ENCODE measurements around the gene CST9. TPM values are rescaled to one million over a fixed set of nuclear protein-coding genes. Genes with fewer than 3 reads are reported as not detected.

The CST9 gene
- total RNA-seq, 1 experiment from 2014 or later = not detected

GRCh38 chr20:23568971-23569330, 36.8 kb downstream of the CST9 start:
- CTCF ChIA-PET = no interaction called here
- no TSS peak for BruUV-seq (replicated peaks)
- Histone ChIP-seq H3K9me3 (ENCODE audit: control insufficient read depth, insufficient read depth, low read depth, low read length) (no peaks in the 10 kb centered on the region), H3K27me3 (ENCODE audit: control insufficient read depth, insufficient read depth, low read length) (no peaks in the 10 kb centered on the region), H3K27ac (ENCODE audit: low read length) (no peak overlapping the region), H3K4me1 (ENCODE audit: control insufficient read depth, insufficient read depth, low read length) (no peaks in the 10 kb centered on the region), H3K36me3 (ENCODE audit: control insufficient read depth, insufficient read depth, low read length) (no peaks in the 10 kb centered on the region), H3K4me3 (ENCODE audit: low read depth in 2 of 2, low read length in 2 of 2) (no peak overlapping the region)
- POLR2A ChIA-PET = no interaction called here
- TF ChIP-seq SIN3A (IDR thresholded peaks at IDR 0.05; ENCODE audit: borderline replicate concordance, insufficient read depth, low read depth, low read length) = no peak
- DNase-seq (ENCODE audit: low read depth, low spot score) (no peak), ATAC-seq (no peak)
- in situ Hi-C loops (cut with HindIII; ENCODE audit: low pct_unique_long_range_greater_than_20kb, low sequenced_read_pairs) (no loop called here), intact Hi-C loops (cut with micrococcal nuclease; ENCODE audit: unreplicated experiment) (no loop called here)

- no peak for ATAC-seq
Observed at GRCh38 chr20:23568320-23568970, 37.3 kb downstream of the CST9 start, which contains the start of gene CST9L. Gene CST9L, minus strand, starts transcription at chr20:23568484. Its CDS starts 34 bp downstream, at chr20:23568450.

More at GRCh38 chr20:23568320-23568970, 37.3 kb downstream of the CST9 start, which contains the start of gene CST9L:
- Histone ChIP-seq H3K4me1 (ENCODE audit: control insufficient read depth, insufficient read depth, low read length) (no peaks in the 10 kb centered on the region), H3K36me3 (ENCODE audit: control insufficient read depth, insufficient read depth, low read length) (no peaks in the 10 kb centered on the region), H3K9me3 (ENCODE audit: control insufficient read depth, insufficient read depth, low read depth, low read length) (no peaks in the 10 kb centered on the region), H3K27me3 (ENCODE audit: control insufficient read depth, insufficient read depth, low read length) (no peaks in the 10 kb centered on the region), H3K4me3 (ENCODE audit: low read depth in 2 of 2, low read length in 2 of 2) (no peak within 1 kb of the TSS), H3K27ac (ENCODE audit: low read length) (no peak within 1 kb of the TSS)
- TF ChIP-seq TCF7L2 (IDR thresholded peaks at IDR 0.05; ENCODE audit: low read depth, low read length) = no peak
- no peak for TF ChIP-seq POLR2AphosphoS5 (IDR thresholded peaks at IDR 0.05; ENCODE audit: low read depth, low read length)
- TF ChIP-seq, protein P1, sequence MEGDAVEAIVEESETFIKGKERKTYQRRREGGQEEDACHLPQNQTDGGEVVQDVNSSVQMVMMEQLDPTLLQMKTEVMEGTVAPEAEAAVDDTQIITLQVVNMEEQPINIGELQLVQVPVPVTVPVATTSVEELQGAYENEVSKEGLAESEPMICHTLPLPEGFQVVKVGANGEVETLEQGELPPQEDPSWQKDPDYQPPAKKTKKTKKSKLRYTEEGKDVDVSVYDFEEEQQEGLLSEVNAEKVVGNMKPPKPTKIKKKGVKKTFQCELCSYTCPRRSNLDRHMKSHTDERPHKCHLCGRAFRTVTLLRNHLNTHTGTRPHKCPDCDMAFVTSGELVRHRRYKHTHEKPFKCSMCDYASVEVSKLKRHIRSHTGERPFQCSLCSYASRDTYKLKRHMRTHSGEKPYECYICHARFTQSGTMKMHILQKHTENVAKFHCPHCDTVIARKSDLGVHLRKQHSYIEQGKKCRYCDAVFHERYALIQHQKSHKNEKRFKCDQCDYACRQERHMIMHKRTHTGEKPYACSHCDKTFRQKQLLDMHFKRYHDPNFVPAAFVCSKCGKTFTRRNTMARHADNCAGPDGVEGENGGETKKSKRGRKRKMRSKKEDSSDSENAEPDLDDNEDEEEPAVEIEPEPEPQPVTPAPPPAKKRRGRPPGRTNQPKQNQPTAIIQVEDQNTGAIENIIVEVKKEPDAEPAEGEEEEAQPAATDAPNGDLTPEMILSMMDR (IDR thresholded peaks at IDR 0.05) = no peak
- TF ChIP-seq SIN3A (IDR thresholded peaks at IDR 0.05; ENCODE audit: borderline replicate concordance, insufficient read depth, low read depth, low read length) = no peak
- TF ChIP-seq, protein P2, sequence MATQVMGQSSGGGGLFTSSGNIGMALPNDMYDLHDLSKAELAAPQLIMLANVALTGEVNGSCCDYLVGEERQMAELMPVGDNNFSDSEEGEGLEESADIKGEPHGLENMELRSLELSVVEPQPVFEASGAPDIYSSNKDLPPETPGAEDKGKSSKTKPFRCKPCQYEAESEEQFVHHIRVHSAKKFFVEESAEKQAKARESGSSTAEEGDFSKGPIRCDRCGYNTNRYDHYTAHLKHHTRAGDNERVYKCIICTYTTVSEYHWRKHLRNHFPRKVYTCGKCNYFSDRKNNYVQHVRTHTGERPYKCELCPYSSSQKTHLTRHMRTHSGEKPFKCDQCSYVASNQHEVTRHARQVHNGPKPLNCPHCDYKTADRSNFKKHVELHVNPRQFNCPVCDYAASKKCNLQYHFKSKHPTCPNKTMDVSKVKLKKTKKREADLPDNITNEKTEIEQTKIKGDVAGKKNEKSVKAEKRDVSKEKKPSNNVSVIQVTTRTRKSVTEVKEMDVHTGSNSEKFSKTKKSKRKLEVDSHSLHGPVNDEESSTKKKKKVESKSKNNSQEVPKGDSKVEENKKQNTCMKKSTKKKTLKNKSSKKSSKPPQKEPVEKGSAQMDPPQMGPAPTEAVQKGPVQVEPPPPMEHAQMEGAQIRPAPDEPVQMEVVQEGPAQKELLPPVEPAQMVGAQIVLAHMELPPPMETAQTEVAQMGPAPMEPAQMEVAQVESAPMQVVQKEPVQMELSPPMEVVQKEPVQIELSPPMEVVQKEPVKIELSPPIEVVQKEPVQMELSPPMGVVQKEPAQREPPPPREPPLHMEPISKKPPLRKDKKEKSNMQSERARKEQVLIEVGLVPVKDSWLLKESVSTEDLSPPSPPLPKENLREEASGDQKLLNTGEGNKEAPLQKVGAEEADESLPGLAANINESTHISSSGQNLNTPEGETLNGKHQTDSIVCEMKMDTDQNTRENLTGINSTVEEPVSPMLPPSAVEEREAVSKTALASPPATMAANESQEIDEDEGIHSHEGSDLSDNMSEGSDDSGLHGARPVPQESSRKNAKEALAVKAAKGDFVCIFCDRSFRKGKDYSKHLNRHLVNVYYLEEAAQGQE (IDR thresholded peaks at IDR 0.05; ENCODE audit: insufficient read depth in 1 of 2, low read depth in 2 of 2, low read length in 1 of 2) = no peak
- in situ Hi-C loops (cut with HindIII; ENCODE audit: low pct_unique_long_range_greater_than_20kb, low sequenced_read_pairs) = no loop called here
- intact Hi-C loops (cut with micrococcal nuclease; ENCODE audit: unreplicated experiment) = no loop called here
- CTCF ChIA-PET = no interaction called here
- POLR2A ChIA-PET = no interaction called here
- no TSS peak for BruUV-seq (replicated peaks)
- no peak for DNase-seq (ENCODE audit: low read depth, low spot score)

Data from Panc1 (cell line).